EH (cell line): ENCODE results near the gene SEMA3B.
"Not testable (repeated sequence)": the region's sequence is repeated elsewhere in the genome, so short reads cannot be mapped to it uniquely, and the experiment has no call there.

ENCODE experiments used
- DNase-seq: peaks from one replicate; pipeline ENCODE4 v3.0.0-alpha.2; 2015; ENCODE audit warnings: low read depth

Gene SEMA3B

DNA sequence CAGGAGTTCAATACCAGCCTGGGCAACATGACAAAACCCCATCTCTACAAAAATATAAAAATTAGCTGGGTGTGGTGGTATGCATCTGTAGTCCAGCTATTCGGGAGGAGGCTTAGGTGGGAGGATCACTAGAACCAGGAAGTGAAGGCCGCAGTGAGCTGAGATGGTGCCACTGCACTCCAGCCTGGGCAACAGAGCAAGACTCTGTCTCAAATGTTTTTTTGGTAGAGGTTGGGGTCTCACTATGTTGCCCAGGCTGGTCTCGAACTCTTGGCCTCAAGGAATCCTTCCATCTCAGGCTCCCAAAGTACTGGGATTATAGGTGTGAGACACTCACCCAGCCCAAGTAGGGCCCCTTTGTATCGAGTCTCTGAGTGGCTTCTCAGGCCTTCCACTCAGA lies 25.1 kb downstream of the SEMA3B start:
- no peak for DNase-seq

DNA sequence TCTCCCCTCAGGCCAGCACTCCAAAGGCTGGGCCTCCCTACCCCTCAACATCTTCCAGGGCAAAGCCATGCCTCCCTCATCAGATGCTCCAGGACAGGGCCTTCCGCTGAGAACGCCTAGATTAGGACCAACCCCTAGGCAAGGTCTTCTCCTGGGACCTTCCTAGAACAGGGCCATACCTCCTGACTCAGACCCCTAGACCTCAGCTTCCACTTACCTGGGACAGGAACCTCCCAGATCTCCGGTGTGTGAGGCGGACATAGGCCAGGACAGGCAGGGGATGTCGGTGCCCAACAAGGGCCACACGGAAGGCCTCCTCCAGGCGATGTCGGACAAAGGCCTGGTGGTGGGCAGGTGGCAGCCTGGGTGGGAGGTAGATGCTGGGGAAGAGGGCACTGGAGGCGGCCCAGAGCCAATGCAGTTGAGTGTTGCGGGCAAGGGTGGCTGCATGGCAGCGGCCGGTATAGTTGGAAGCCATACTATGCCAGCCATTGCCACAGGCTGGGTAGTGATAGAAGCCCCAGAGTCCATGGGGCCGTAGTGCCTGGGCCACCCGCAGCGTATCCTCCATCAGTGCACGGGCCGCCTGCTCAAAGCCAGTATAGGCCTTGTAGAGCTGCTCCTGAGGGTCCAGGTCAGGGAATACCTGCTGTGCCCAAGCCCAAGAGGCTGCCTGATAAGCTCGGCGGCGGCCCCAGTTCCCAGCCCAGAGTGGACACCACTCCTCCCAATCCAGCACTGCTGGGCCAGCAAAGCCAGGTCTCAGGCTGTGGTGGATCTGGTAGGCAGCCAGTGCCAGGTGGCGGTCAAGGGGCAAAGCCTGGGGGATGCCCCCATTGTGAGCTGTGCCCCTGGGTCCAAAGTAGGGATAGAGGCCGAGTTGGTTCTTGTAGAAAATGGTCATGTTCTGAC lies 25.8 kb downstream of the SEMA3B start:
- DNase-seq: no peak

DNA sequence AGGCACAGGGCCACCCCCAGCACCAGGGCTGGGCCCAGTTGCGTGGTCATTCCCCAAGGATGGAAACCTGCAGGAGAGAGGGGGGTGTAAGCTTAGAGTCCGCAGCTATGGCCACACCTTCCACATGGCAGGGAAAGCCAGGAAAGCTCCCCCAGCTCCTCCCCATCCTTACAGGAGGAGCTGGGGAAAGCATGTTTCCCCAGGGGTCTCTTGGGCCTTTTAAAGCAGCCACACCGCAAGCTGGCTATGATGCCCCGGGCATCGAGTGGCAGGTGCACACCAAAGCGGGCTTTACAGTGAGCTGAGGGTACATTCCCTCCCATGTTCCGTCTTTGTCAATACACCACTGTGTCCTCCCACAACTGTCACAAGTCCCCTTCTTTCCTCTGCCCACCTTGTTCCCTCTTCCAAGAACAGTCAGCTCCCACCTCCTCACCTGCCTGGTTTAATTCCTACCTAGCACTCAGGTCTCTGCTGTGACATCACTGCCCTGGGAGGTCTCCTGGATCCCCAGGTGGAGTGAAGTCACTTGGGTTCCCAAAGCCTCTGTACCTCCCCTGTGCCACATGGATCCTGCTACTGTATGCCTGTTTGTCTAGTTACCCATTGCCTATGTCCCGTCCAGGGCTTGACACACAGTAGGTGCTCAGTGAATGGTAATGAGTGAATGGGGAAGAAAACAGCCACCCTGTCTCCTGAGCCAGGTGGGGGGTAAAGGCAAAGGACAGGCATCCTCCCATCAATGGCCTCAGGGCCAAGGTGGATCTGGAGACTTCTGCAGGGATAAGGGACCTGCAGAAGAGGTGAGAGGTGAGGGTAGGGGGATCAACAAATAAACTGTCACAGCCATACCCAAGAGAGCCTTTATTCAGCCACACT lies 26.8 kb downstream of the SEMA3B start:
- DNase-seq: no peak

DNA sequence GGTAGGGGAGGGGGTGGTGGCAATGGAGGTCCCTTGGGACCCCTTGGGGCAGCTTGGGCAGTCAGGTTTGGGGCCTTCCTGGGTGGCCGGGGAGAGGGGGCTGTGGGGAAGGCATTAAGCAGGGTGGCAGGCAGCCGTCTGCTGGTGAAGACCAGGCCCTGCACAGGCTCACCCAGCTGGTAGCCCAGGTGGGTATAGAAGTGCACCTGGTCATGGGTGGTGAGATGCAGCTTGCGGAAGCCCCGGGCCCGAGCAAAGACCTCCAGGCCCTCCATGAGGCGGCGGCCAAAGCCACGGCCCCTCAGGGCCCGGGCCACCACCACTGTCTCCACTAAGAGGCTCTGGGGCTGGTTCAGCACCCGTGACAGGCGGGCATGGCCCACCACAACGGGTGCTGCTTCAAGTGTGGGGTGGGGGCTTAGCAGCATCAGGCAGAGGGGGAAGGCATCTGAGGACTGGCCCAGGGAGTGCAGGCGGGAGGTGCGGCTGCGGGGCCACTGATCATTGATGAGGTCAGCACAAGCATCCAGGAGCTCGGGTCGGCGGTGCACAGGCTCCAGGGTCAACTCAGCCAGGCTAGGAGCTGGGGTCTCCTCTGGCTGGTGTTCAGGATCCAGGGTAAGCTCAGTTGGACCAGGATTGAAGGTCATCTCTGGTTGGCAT lies 27.9 kb downstream of the SEMA3B start:
- DNase-seq: no peak

DNA sequence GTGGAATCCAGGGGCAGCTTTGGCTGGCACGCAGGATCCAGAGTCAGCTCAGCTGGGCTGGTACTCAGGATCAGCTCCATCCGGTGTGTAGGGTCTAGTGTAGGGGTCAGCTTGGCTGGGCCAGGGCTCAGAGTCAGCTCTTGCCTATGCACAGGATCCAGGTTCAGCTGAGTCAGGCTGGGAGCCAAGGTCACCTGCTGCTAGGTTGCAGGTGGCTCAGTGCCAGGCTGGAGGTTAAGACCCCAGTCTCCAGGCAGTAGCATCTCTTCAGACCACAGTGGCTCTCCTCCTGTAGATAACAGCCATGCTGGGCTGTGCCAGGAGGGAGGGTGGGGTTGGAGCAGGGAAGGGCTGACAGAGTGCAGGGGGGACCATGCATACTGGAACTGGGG lies 28.4 kb downstream of the SEMA3B start:
- no peak for DNase-seq

DNA sequence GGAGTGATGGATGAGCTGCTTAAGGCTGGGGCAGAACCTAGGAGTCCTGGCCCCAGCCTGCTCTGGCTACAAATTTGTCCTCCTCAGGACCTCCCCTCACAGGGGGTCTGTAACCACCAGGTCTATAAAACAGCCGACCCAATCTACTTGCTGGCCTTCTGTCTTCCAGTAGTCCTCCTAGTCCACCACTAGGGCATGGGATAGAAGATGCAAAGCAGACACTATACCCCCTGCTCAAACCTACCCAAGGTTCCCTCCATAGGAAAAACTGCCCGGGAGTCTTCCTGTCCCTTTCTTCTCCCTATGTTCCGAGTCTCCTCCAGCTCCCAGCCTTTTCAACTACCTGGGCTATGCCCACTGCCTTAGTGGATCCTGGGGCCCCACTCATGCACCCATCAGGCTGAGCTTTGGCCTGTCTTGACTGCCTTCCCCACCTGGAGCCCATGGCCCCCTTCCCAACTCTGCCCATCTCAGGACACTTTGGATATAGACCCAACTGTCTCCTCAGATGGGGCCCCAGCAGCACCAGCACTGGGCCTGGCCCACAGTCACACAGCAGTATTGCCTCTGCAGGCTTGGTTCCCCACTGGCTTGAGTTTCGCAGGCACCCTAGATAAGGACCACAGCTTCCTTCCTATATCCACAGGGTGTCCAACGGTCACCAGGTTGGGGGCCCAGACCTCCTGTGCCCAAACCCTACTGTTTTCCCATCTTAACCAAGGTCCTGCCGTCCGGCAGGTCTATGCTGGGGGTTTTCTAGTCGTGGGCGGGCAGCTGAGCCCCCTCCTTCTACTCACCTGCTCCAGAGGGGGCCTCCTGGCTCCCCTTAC lies 29.2 kb downstream of the SEMA3B start:
- no peak for DNase-seq

DNA sequence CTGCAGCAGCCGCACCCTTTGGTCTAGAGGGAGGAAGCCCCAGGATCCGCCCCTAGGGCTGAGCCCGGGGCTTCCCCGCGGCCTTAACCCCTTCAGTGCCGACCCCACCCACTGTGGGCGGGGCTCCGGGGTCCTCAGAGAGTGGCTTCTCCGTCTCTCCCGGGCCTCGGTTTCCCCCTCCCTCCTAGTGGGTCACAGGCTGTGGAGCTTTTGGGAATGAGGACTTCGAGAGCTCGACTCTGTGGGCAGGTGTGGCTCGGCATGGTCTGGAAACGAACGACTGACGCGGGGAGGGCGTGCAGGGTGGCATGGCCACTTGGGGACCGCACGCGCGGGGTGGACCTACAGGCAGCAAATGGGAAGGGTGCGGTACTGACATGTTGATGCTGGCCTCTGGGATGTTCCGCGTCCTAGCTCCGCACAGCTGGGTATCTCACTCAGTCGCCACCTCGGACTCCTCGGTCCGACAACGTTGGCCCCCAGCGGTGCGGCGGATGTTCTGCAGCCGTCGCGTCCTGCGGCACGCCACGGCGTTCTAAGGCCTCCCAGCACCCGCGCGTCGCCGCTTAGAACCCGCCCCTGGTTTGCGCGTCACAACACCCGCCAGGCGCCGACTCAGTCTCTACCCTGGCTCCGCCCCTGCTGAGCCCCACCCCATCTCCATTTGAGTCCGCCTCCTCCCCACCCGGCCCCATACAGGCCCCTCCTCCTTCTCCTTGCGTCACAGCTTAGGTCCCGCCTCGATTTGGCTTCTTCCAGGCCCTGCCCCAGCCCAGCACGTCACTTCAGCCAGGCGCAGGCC lies 30.1 kb downstream of the SEMA3B start, which contains the start of the genes HYAL3 and NAA80:
TSS of gene HYAL3 (minus strand) at position 570 of the 802 bp plus-strand sequence. CDS start 3,803 bp downstream, outside the sequence.
TSS of gene NAA80 (minus strand) at position 570 of the 802 bp plus-strand sequence. CDS start 1,942 bp downstream, outside the sequence.
- DNase-seq: peak; percentile 100

DNA sequence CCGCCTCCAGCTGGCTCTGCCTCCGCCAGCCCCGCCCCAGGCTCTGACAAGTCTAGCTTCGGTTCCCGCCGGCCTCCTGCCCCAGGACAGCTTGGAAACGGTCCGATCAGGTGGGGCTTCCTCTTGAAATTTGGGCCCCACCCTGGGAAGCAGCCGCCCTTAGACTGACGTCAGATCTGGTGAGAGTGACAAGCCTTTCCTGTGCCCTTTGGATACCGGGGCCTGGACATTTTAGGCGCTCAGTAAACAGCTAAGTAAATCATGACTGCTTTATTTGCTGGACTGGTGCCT lies 30.6 kb downstream of the SEMA3B start:
- DNase-seq: no peak

DNA sequence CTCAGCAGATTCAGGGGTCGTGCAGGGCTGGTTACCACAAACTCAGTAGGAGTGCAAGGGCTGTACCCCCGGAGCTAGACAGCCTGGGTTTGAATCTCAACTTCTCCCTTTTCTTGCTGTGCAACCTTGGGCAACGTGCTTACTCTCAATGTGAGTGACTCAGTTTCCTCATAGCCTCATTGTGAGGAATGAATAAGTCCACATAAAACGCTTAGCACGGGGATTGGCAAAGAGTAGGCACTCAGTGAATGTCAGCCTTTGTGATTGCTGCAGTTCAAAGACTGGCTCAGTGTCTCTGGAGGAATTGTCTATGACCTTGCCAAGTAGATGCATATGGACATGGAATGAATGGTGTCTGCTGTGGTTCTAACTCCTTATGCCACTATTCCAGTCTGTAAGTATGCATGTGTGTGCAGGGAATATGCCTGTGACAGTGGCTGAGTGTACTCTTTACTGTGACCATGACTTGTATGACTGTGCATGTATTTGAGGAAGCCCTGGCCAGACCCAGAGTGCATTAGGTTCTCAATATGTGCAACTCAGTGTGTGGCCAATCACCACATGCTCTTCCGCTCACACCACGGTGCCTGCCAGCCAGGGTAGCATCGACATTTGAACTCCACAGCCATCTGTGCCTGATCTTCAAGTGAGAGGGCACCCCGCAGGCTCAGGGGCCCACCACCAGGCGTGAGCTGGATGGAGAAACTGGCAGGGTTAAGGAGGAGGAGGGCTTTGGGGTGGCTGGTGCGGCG lies 31.2 kb downstream of the SEMA3B start:
- DNase-seq: peak; percentile 54

DNA sequence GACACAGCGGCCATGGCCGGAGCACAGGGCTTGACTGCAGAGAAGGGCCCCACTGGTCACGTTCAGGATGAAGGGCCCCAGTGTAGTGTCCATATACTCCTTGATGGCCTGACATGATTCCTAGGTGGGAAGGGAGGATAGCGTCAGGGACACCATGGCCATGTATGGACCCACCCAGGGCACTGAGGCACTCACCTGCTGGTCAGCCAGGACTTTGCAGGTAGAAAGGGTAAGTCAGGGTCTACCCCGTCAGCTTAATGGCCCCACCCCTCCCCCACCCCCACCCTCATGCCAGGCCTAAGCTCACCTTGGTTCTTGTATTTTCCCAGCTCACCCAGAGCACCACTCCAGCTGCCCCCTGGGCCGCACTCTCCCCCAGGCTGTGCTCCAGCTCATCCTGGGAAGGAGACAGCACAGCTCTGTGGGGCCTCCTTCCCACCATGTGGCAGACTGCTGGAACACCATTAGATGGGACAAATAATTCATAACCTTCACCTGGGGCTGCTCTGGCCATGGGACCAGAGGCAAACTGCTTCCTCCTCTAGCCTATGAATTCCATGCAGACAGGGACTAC lies 31.8 kb downstream of the SEMA3B start:
- no peak for DNase-seq

DNA sequence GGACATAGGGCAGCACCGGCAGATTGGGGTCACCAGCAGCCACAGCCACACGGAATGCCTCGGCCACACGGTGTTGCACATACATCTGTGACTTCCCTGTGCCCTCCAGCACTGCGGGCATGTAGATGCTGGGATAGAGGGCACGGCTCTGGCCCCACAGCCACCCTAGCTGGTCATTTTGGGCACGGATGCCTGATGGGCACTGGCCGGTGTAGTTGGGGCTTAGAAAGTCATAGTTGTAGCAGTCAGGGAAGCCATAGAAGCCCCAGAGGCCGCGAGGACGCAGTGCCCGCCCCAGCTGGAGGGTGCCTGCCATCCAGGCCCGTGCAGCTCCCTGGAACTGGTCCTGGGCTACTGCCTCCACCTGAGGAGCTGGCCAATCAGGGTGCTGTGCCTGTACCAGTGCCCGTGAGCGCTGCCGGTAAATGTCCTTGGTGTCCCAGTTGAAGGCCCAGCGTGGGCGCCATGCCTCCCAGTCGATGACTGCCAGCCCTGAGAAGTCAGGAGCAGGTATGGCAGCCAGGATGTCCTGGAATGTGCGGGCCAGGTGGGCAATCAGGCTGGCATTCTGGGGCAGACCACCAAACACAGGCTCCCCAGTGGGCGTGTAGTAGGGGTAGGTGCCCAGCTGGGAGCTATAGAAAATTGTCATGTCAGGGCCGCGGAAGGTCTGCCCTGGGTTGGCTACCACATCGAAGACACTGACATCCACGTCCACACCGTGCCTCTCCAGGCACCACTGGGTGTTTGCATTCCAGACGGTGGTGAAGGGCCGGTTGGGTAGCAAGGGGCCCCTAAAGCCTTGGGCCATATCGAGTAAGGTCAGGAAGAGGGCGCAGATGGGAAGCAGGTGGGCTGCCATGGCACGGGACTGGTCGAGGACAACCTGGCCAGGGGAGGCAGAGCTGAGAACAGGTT lies 33.4 kb downstream of the SEMA3B start:
- DNase-seq: no peak

DNA sequence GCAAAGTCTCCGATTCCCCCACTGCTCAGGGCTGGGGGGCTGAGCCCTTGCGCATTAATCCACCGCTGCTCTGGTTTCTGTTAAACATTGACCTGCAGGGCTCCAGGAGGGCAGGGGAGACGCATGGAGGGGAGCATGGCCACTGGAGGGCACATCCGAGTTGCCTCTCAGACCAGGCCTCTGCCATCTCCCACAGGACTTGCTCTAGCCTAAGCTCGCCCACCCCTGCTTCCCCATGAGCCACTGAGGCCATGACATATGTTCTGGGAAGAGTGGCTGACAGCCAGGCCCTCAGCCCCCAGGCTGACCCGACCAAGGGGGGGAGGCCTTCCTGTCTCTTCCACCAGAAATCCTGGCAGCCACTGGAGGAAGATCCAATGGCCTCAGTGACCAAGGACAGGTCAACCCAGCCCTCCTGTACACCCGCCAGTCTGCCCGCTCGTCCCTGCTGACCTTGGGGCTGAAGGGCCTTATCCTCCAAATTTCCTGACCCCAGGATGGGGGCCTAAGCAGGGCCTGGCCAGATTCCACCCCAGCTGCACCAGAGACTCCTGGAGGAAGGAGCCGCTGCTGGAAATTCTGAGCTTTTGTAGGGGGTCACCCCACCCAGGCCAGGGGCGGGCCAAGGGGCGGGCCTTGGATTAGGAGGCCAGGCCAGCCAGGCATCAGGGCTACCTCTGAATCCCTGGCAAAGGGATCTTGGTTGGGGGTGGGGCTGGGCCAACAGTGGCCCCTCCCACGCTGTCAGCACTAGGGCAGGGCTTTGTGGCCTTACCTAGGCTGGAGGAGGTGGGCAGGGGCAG lies 34.3 kb downstream of the SEMA3B start, which contains the start of gene HYAL1:
TSS of gene HYAL1 (minus strand) at position 562 of the 803 bp plus-strand sequence. CDS start 618 bp downstream, outside the sequence.
- DNase-seq: peak; percentile 23

DNA sequence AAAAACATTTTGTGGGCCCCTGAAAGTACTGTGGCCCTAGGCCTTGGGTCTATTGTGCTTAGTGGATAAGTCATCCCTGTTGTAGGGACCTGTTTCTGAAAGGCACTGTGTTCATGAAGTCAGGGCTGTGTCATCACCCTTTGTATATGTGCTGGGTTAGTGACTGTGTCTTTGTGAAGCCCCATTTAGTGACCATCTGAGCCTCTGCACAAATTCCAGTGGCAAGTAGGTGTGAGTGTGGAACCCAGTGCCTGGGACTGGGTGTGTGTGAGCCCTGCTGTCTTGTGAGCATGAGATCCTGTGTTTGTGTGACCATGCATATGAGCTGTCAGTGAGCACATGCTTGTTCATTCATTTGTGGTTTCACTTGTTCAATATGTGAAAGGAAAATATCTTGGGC lies 35.7 kb downstream of the SEMA3B start:
- DNase-seq: no peak

DNA sequence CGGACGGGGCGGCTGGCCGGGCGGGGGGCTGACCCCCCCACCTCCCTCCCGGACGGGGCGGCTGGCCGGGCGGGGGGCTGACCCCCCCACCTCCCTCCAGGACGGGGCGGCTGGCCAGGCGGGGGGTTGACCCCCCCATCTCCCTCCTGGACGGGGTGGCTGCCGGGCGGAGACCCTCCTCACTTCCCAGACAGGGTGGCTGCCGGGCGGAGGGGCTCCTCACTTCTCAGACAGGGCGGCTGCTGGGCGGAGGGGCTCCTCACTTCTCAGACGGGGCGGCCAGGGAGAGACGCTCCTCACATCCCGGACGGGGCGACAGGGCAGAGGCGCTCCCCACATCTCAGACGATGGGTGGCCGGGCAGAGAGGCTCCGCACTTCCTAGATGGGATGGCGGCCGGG lies 43.1 kb downstream of the SEMA3B start:
- not testable (repeated sequence) for DNase-seq

DNA sequence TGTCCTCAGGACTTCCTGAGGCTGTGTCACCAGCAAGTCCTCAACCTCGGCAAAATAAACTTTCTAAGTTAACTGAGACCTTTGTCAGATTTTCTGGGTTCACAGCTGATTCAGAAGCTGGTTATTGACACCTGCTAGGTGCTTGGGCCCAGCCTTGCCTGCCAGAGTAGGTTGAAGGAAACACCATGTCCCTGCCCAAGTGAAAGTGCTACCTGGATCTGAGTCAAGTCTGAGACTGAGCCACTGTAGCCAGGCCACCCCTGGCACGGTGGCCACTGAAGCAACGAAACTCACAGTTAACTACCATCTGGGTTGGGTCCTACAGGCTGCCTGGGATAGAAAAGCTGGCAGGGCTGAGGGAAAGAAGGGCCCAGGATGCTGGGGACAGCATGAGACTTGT lies 45.4 kb downstream of the SEMA3B start:
- DNase-seq: no peak

DNA sequence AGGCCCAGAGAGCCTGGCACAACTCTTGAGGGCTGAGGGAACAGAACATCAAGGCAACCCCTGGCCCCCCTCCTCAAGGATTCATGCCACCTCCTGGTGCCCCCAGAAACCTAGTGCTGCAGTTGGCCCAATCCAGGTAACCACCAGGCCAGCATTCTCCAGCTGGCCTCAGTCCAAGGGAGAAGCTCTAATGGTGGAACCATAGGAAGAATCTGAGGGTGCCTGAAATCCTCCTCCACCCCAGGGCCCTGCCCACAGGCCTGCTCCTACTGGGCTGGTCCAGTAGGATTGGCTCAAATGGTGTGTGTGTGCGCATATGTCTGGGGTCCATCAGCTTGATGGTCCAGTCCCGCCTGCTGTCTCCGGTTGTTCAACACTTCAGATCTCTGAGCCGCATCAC lies 45.9 kb downstream of the SEMA3B start:
- DNase-seq: no peak

DNA sequence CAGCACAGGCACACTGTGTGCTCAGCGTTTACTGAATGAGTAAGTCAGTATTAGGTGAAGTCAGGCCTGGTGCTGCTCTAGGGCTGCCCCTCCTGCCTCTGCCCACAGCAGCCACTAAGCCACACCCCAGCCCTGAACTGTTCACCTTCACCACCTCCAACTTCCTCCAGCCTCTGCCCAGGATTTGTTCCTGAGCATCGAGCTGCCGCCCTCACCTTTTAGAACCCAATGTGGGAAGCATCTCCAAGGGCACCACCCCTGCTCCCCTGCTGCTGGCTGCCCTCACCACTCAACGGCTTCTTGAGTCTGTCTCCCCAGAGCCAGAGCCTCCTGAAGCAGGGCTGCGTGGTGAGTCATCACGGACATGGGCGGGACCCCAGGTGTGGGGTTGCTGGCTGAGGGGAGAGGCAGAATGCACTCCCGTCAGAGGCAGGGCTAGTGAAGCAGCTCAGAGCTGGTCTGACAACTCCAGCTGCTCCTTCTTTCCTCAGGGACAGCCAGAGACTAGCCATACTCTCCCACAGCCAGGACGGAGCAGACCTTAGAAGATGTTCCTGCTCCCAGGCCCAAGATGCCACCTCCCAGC lies 47.8 kb downstream of the SEMA3B start:
- no peak for DNase-seq
